Stimulated activated effector memory CD8-positive, alpha-beta T cell treated with anti-CD3 and anti-CD28 coated beads, Interleukin-12 subunit alpha, Interleukin-12 subunit beta, amount 100 ng/mL, for 72 hours (primary cell): ENCODE measurements around the gene PIEZO2.

Source experiments
- ATAC-seq: fragments of 150-1000 bp; cut with Tn5 transposase; 2 replicates; pipeline ENCODE4 v1.10.0; 2021
- DNase-seq, 2 donors: peaks; one replicate each; pipeline ENCODE4 v3.0.0; 2021 to 2022; ENCODE audit warnings: low spot score in 2 of 2
- H3K27ac Mint-ChIP-seq: one replicate; pipeline ENCODE4 v1.8.0; 2022; ENCODE audit warnings: mild to moderate bottlenecking, mixed read lengths
- H3K36me3 Mint-ChIP-seq: one replicate; pipeline ENCODE4 v1.8.0; 2022; ENCODE audit warnings: mild to moderate bottlenecking, mixed read lengths
- H3K4me1 Mint-ChIP-seq: one replicate; pipeline ENCODE4 v1.8.0; 2022; ENCODE audit warnings: mixed read lengths
- H3K4me3 Mint-ChIP-seq: one replicate; pipeline ENCODE4 v1.8.0; 2022; ENCODE audit warnings: mild to moderate bottlenecking, mixed read lengths
- H3K9me3 Mint-ChIP-seq: one replicate; pipeline ENCODE4 v1.8.0; 2022; ENCODE audit warnings: mixed read lengths

Gene PIEZO2

GRCh38 chr18:11160313-11160712, 10.9 kb upstream of the PIEZO2 start:
- DNase-seq (no peak), ATAC-seq (no peak)
- Mint-ChIP-seq H3K36me3 (no peaks in the 10 kb centered on the region), H3K27ac (no peak overlapping the region), H3K4me3 (no peak overlapping the region), H3K9me3 (peaks cover 2% of the 10 kb centered on the region), H3K4me1 (no peaks in the 10 kb centered on the region)

GRCh38 chr18:11159844-11160243, 10.5 kb upstream of the PIEZO2 start:
- Mint-ChIP-seq H3K27ac (no peak overlapping the region), H3K9me3 (peaks cover 2% of the 10 kb centered on the region), H3K36me3 (no peaks in the 10 kb centered on the region), H3K4me1 (no peaks in the 10 kb centered on the region), H3K4me3 (no peak overlapping the region)
- ATAC-seq (no peak), DNase-seq (no peak)

GRCh38 chr18:11156978-11157377, 7.6 kb upstream of the PIEZO2 start:
- Mint-ChIP-seq H3K27ac (no peak overlapping the region), H3K4me1 (no peaks in the 10 kb centered on the region), H3K36me3 (no peaks in the 10 kb centered on the region), H3K4me3 (no peak overlapping the region), H3K9me3 (peaks cover 2% of the 10 kb centered on the region)
- no peak for DNase-seq
- no peak for ATAC-seq

GRCh38 chr18:11155034-11155759, 5.8 kb upstream of the PIEZO2 start:
- Mint-ChIP-seq H3K27ac (no peak overlapping the region), H3K36me3 (no peaks in the 10 kb centered on the region), H3K9me3 (no peaks in the 10 kb centered on the region), H3K4me1 (no peaks in the 10 kb centered on the region), H3K4me3 (no peak overlapping the region)
- DNase-seq: no peak
- no peak for ATAC-seq

GRCh38 chr18:11154368-11154989, 5.1 kb upstream of the PIEZO2 start:
- no peak for DNase-seq
- no peaks in the 10 kb centered on the region for H3K36me3 Mint-ChIP-seq
- ATAC-seq: no peak
- no peak overlapping the region for H3K4me3 Mint-ChIP-seq
- no peak overlapping the region for H3K27ac Mint-ChIP-seq
- no peaks in the 10 kb centered on the region for H3K4me1 Mint-ChIP-seq
- H3K9me3 Mint-ChIP-seq: no peaks in the 10 kb centered on the region

GRCh38 chr18:11153097-11153496, 3.7 kb upstream of the PIEZO2 start:
- Mint-ChIP-seq H3K36me3 (no peaks in the 10 kb centered on the region), H3K4me3 (no peak overlapping the region), H3K9me3 (no peaks in the 10 kb centered on the region), H3K4me1 (no peaks in the 10 kb centered on the region), H3K27ac (no peak overlapping the region)
- ATAC-seq (no peak), DNase-seq (no peak)

- no peaks in the 10 kb centered on the region for H3K36me3 Mint-ChIP-seq
- no peak for DNase-seq
- H3K4me1 Mint-ChIP-seq: no peaks in the 10 kb centered on the region
- no peak for ATAC-seq
- no peak overlapping the region for H3K4me3 Mint-ChIP-seq
- no peaks in the 10 kb centered on the region for H3K9me3 Mint-ChIP-seq
- H3K27ac Mint-ChIP-seq: no peak overlapping the region
These were observed 874 bp upstream of the PIEZO2 start for GRCh38 chr18:11150271-11150615.

- Mint-ChIP-seq H3K4me1 (no peaks in the 10 kb centered on the region), H3K36me3 (no peaks in the 10 kb centered on the region), H3K4me3 (no peak overlapping the region), H3K9me3 (no peaks in the 10 kb centered on the region), H3K27ac (no peak overlapping the region)
- ATAC-seq (no peak), DNase-seq (no peak)
These were observed 509 bp downstream of the PIEZO2 start for GRCh38 chr18:11148680-11149440.

- DNase-seq: no peak
- H3K4me3 Mint-ChIP-seq: no peak overlapping the region
- H3K9me3 Mint-ChIP-seq: no peaks in the 10 kb centered on the region
- no peak overlapping the region for H3K27ac Mint-ChIP-seq
- H3K36me3 Mint-ChIP-seq: no peaks in the 10 kb centered on the region
- no peaks in the 10 kb centered on the region for H3K4me1 Mint-ChIP-seq
- ATAC-seq: no peak
These were observed 1.2 kb downstream of the PIEZO2 start for GRCh38 chr18:11147962-11148679.

GRCh38 chr18:11147371-11147951, 1.9 kb downstream of the PIEZO2 start:
- no peak overlapping the region for H3K4me3 Mint-ChIP-seq
- no peaks in the 10 kb centered on the region for H3K9me3 Mint-ChIP-seq
- no peaks in the 10 kb centered on the region for H3K36me3 Mint-ChIP-seq
- H3K27ac Mint-ChIP-seq: no peak overlapping the region
- DNase-seq (no peak), ATAC-seq (no peak)
- H3K4me1 Mint-ChIP-seq: no peaks in the 10 kb centered on the region

- no peak overlapping the region for H3K27ac Mint-ChIP-seq
- no peaks in the 10 kb centered on the region for H3K36me3 Mint-ChIP-seq
- no peaks in the 10 kb centered on the region for H3K4me1 Mint-ChIP-seq
- DNase-seq (no peak), ATAC-seq (no peak)
- no peaks in the 10 kb centered on the region for H3K9me3 Mint-ChIP-seq
- no peak overlapping the region for H3K4me3 Mint-ChIP-seq
These were observed 2.4 kb downstream of the PIEZO2 start for GRCh38 chr18:11146947-11147345.

- Mint-ChIP-seq H3K4me1 (no peaks in the 10 kb centered on the region), H3K27ac (no peak overlapping the region), H3K9me3 (no peaks in the 10 kb centered on the region), H3K4me3 (no peak overlapping the region), H3K36me3 (no peaks in the 10 kb centered on the region)
- peak; percentile 25 for ATAC-seq
- DNase-seq: no peak
These were observed 3.0 kb downstream of the PIEZO2 start for GRCh38 chr18:11146238-11146946.

- no peaks in the 10 kb centered on the region for H3K36me3 Mint-ChIP-seq
- no peaks in the 10 kb centered on the region for H3K4me1 Mint-ChIP-seq
- DNase-seq (no peak), ATAC-seq (peak; percentile 5)
- H3K9me3 Mint-ChIP-seq: no peaks in the 10 kb centered on the region
- H3K4me3 Mint-ChIP-seq: no peak overlapping the region
- no peak overlapping the region for H3K27ac Mint-ChIP-seq
These were observed 3.8 kb downstream of the PIEZO2 start for GRCh38 chr18:11145413-11146191.

GRCh38 chr18:11137400-11137799, 12.0 kb downstream of the PIEZO2 start:
- Mint-ChIP-seq H3K4me3 (no peak overlapping the region), H3K27ac (no peak overlapping the region), H3K9me3 (no peaks in the 10 kb centered on the region), H3K36me3 (no peaks in the 10 kb centered on the region), H3K4me1 (no peaks in the 10 kb centered on the region)
- no peak for ATAC-seq
- DNase-seq: no peak
